Lower leg skin (tissue), 4 donors: ENCODE data around the gene TSPAN10. TPM values are rescaled to one million over a fixed set of nuclear protein-coding genes. Genes with fewer than 3 reads are reported as not detected.
A peak's percentile ranks its signal among the peaks of the same experiment; 100 is the strongest.

Experiments used
- DNase-seq, 2 donors: peaks; one replicate each; pipeline ENCODE4 v3.0.0-alpha.2; 2019; ENCODE audit warnings: low spot score in 2 of 2
- H3K4me3 ChIP-seq: fragments of 200-600 bp; sonication (generic); 2 replicates; pipeline ENCODE4 v1.5.1; 2017; ENCODE audit warnings: mild to moderate bottlenecking, low read depth; ENCODE audit not compliant: poor library complexity, severe bottlenecking
- POLR2A ChIP-seq, 2 donors: fragments of 450-650 bp; IDR thresholded peaks; one replicate each; pipeline ENCODE4 v1.6.1; 2016 to 2017; ENCODE audit warnings: antibody characterized with exemption in 2 of 2, mild to moderate bottlenecking in 1 of 2, moderate library complexity in 1 of 2
- WGBS, 2 donors: methylation state at CpG; one replicate each; pipeline ENCODE4 v1.1.5; 2018; 5-methylcytosine and 5-hydroxymethylcytosine counted together
- intact Hi-C: fragments of 100-400 bp; cut with DNase I; formaldehyde crosslinking; loops from one replicate; pipeline ENCODE4 v1.15.0; 2023; ENCODE audit warnings: low total_unique reads
- total RNA-seq, 4 donors: library from RNA; depleted of rRNA; stranded (reverse); fragments of >200 nt; gene quantifications; one replicate each; pipeline ENCODE4 v1.1.0, GENCODE V29; 2016
- TF ChIP-seq, protein P1 (sequence below), 3 donors: fragments of 450-650 bp; IDR thresholded peaks; one replicate each; pipeline ENCODE4 v1.5.1; 2016; ENCODE audit warnings: antibody characterized with exemption in 3 of 3, mild to moderate bottlenecking in 3 of 3, moderate library complexity in 2 of 3

TSPAN10 gene
- total RNA-seq, 4 donors from 2014 or later: 0.57 to 2.5 (median 1.6) TPM; not detected in 1

DNA sequence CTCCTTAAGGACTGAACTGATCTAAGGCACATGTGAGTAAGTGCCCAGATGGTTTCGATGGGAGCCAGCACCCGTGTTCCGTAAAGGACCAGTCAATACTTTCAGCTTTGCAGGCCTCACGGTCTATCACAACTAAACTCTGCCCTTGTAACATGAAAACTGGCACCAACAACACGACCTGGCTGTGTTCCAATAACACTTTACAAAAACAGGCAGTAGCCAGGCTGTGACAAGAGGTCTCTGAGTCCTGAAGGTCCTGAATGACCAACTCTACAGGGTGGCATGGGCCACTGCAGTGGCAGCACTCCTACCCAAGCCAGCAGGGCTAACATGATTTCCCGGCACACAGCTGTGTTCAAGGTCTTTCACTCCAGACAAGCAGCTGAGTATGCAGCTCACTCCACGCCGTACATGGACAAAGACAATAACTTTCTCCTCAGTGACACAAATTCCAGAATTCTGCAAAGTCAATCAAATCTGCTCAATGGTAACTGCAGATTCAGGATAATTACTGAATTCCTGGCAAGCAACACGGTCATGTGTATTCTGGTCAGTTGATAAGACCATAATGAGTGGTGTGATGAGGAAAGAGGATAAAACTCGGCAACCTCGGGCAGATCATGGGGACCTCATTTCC is 15.4 kb upstream of the TSPAN10 start:
- WGBS, 2 donors: 77 to 82% methylated on average over 10 to 11 of the region's 11 CpGs
- TF ChIP-seq, protein P1, sequence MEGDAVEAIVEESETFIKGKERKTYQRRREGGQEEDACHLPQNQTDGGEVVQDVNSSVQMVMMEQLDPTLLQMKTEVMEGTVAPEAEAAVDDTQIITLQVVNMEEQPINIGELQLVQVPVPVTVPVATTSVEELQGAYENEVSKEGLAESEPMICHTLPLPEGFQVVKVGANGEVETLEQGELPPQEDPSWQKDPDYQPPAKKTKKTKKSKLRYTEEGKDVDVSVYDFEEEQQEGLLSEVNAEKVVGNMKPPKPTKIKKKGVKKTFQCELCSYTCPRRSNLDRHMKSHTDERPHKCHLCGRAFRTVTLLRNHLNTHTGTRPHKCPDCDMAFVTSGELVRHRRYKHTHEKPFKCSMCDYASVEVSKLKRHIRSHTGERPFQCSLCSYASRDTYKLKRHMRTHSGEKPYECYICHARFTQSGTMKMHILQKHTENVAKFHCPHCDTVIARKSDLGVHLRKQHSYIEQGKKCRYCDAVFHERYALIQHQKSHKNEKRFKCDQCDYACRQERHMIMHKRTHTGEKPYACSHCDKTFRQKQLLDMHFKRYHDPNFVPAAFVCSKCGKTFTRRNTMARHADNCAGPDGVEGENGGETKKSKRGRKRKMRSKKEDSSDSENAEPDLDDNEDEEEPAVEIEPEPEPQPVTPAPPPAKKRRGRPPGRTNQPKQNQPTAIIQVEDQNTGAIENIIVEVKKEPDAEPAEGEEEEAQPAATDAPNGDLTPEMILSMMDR (IDR thresholded peaks at IDR 0.05): no peak
- TF ChIP-seq POLR2A (IDR thresholded peaks at IDR 0.05): no peak
- H3K4me3 ChIP-seq: no peak overlapping the region
- intact Hi-C loops: no loop called here
- no peak for DNase-seq

DNA sequence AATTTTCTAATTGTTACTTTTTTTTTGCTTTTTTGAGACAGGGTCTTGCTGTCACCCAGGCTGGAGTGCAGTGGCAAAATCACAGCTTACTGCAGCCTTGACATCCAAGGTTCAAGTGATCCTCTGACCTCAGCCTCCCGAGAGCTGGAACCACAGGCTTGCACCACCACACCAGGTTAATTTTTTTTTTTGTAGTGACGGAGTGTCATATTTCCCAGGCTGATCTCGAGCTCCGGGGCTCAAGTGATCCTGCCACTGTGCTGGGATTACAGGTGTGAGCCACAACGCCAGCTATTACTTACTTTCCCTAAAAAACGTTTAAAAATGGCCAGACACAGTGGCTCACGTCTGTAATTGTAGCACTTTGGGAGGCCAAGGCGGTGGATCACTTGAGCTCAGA is 6.7 kb upstream of the TSPAN10 start:
- WGBS, 2 donors: 87 to 88% methylated on average over 8 of the region's 8 CpGs
- H3K4me3 ChIP-seq: no peak overlapping the region
- DNase-seq: no peak
- TF ChIP-seq, protein P1 (IDR thresholded peaks at IDR 0.05): no peak
- no peak for TF ChIP-seq POLR2A (IDR thresholded peaks at IDR 0.05)
- intact Hi-C loops: no loop called here

GRCh38 chr17:81631482-81631881 is 5.5 kb upstream of the TSPAN10 start:
- 74 to 87% methylated on average over 7 of the region's 7 CpGs for WGBS, 2 donors
- H3K4me3 ChIP-seq: no peak overlapping the region
- intact Hi-C loops: no loop called here
- TF ChIP-seq, protein P1 (IDR thresholded peaks at IDR 0.05): no peak
- no peak for TF ChIP-seq POLR2A (IDR thresholded peaks at IDR 0.05)
- no peak for DNase-seq

- WGBS, 2 donors: 53 to 55% methylated on average over 5 of the region's 5 CpGs
- H3K4me3 ChIP-seq: no peak overlapping the region
- DNase-seq: no peak
- TF ChIP-seq, protein P1 (IDR thresholded peaks at IDR 0.05): no peak
- no peak for TF ChIP-seq POLR2A (IDR thresholded peaks at IDR 0.05)
- intact Hi-C loops: no loop called here
Observed at GRCh38 chr17:81635431-81635830, 1.6 kb upstream of the TSPAN10 start.

DNA sequence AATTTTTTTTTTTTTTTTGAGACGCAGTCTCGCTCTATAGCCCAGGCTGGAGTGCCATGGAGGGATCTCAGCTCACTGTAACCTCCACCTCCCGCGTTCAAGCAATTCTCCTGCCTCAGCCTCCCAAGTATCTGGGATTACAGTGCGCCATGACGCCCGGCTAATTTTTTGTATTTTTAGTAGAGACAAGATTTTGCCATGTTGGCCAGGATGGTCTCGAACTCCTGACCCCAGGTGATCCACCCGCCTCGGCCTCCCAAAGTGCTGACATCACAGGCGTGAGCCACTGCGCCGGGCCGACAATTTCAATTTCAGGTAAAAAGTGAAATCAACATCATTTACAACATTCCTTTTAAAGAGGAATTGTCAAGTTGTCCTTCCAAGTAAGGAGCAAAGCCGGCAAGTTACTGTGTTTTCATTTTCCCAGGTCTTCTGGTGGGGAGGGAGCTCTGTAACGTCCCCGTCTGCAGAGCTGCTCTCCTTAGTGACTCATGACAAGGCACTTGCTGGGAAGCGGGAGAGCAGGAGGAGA is 957 bp upstream of the TSPAN10 start:
- TF ChIP-seq, protein P1 (IDR thresholded peaks at IDR 0.05): no peak
- no peak for TF ChIP-seq POLR2A (IDR thresholded peaks at IDR 0.05)
- 37 to 39% methylated on average over 18 of the region's 18 CpGs for WGBS, 2 donors
- peak overlapping the region; percentile 58 for H3K4me3 ChIP-seq
- DNase-seq: no peak
- intact Hi-C loops: no loop called here

- no peak for TF ChIP-seq POLR2A (IDR thresholded peaks at IDR 0.05)
- TF ChIP-seq, protein P1 (IDR thresholded peaks at IDR 0.05): no peak
- H3K4me3 ChIP-seq: no peak overlapping the region
- WGBS, 2 donors: 49 to 56% methylated on average over 4 of the region's 4 CpGs
- DNase-seq: no peak
- intact Hi-C loops: no loop called here
Observed at GRCh38 chr17:81638683-81639082, 1.7 kb downstream of the TSPAN10 start.
